ENCODE measurements around the gene ISY1. TPM values are rescaled to one million over a fixed set of nuclear protein-coding genes. Genes with fewer than 3 reads are reported as not detected.
"Not testable (repeated sequence)": the region's sequence is repeated elsewhere in the genome, so short reads cannot be mapped to it uniquely, and the experiment has no call there.

The ISY1 gene
- total RNA-seq, 1 donor from 2014 or later, result 8.5 TPM

GRCh38 chr3:129088312-129088711 lies 72.6 kb downstream of the ISY1 start:
- ATAC-seq, result peak; percentile 73
- not testable (repeated sequence) for DNase-seq (ENCODE audit: low spot score)

- peak; percentile 55 for ATAC-seq
- not testable (repeated sequence) for DNase-seq (ENCODE audit: low spot score)
Observed at GRCh38 chr3:129087904-129088303, 73.0 kb downstream of the ISY1 start.

- ATAC-seq, result no peak
- no peak for DNase-seq (ENCODE audit: low spot score)
Observed at GRCh38 chr3:129087138-129087702, 73.6 kb downstream of the ISY1 start.

- ATAC-seq (no peak), DNase-seq (ENCODE audit: low spot score) (no peak)
Observed at GRCh38 chr3:129085818-129086217, 75.0 kb downstream of the ISY1 start.

GRCh38 chr3:129085165-129085715 lies 75.6 kb downstream of the ISY1 start:
- ATAC-seq (no peak), DNase-seq (ENCODE audit: low spot score) (no peak)

- DNase-seq (ENCODE audit: low spot score), result no peak
- no peak for ATAC-seq
Observed at GRCh38 chr3:129084501-129084900, 76.4 kb downstream of the ISY1 start.

GRCh38 chr3:129082026-129082425 lies 78.8 kb downstream of the ISY1 start:
- DNase-seq (ENCODE audit: low spot score), result no peak
- no peak for ATAC-seq

GRCh38 chr3:129081503-129081902 lies 79.4 kb downstream of the ISY1 start:
- DNase-seq (ENCODE audit: low spot score), result no peak
- ATAC-seq, result no peak

- no peak for ATAC-seq
- DNase-seq (ENCODE audit: low spot score), result no peak
Observed at GRCh38 chr3:129078510-129078909, 82.4 kb downstream of the ISY1 start.

Other genes starting within 250 kb of the ISY1 start
- gene CFAP92, start 167.0 kb downstream of the ISY1 start, total RNA-seq, result not detected
- 0.53 TPM for gene EFCC1, start 159.8 kb downstream of the ISY1 start, total RNA-seq
- 0.20 TPM for gene GP9, start 100.3 kb downstream of the ISY1 start, total RNA-seq
- gene RAB43, start 39.3 kb downstream of the ISY1 start, total RNA-seq, result 38.1 TPM
- 205 TPM for gene CNBP, start 22.8 kb upstream of the ISY1 start, total RNA-seq
- gene COPG1, start 88.5 kb upstream of the ISY1 start, total RNA-seq, result 114 TPM
- gene HMCES, start 117.8 kb upstream of the ISY1 start, total RNA-seq, result 19.1 TPM